Ishikawa (cell line): Measurements from ENCODE around the gene ARPC5L.

ENCODE experiments used
- CEBPB ChIP-seq: IDR thresholded peaks from 2 replicates; pipeline ENCODE4 v1.6.1; 2012
- CREB1 ChIP-seq: IDR thresholded peaks from 2 replicates; pipeline ENCODE4 v1.6.1; 2012; ENCODE audit warnings: low read depth
- EGR1 ChIP-seq: IDR thresholded peaks from 2 replicates; pipeline ENCODE4 v1.6.1; 2012
- EP300 ChIP-seq: IDR thresholded peaks from 2 replicates; pipeline ENCODE4 v1.6.1; 2012; ENCODE audit warnings: borderline replicate concordance
- MAX ChIP-seq: IDR thresholded peaks from 2 replicates; pipeline ENCODE4 v1.6.1; 2012
- RAD21 ChIP-seq: IDR thresholded peaks from 2 replicates; pipeline ENCODE4 v1.6.1; 2012; ENCODE audit warnings: low read depth
- REST ChIP-seq: IDR thresholded peaks from 2 replicates; pipeline ENCODE4 v1.6.1; 2012; ENCODE audit warnings: low read depth, mild to moderate bottlenecking
- TAF1 ChIP-seq: IDR thresholded peaks from 2 replicates; pipeline ENCODE4 v1.6.1; 2012; ENCODE audit warnings: low read depth, mild to moderate bottlenecking
- TEAD4 ChIP-seq: IDR thresholded peaks from 2 replicates; pipeline ENCODE4 v1.6.1; 2012
- YY1 ChIP-seq: IDR thresholded peaks from 2 replicates; pipeline ENCODE4 v1.6.1; 2012; ENCODE audit warnings: low read depth

- TF ChIP-seq REST (no peak), YY1 (no peak), TAF1 (no peak), MAX (no peak), RAD21 (no peak), TEAD4 (no peak), CEBPB (no peak), EP300 (no peak), CREB1 (no peak), EGR1 (no peak)
Measured at GRCh38 chr9:124886461-124886860, 24.5 kb downstream of the ARPC5L start.
